Midbrain (tissue), 1 donor: Measurements from ENCODE around the gene NR5A2.

ENCODE experiments used
- DNase-seq: peaks from one replicate; lab custom pipeline; 2025; lab: John Stamatoyannopoulos, UW

The NR5A2 gene

GRCh38 chr1:200035956-200036618 lies 8.6 kb downstream of the NR5A2 start:
- no peak for DNase-seq

- DNase-seq, result no peak
Measured at GRCh38 chr1:200036619-200037270, 9.2 kb downstream of the NR5A2 start.

- DNase-seq, result no peak
Measured at GRCh38 chr1:200037501-200037900, 10.0 kb downstream of the NR5A2 start.

GRCh38 chr1:200037904-200038303 lies 10.4 kb downstream of the NR5A2 start:
- no peak for DNase-seq

GRCh38 chr1:200038325-200038980 lies 10.9 kb downstream of the NR5A2 start:
- no peak for DNase-seq

- no peak for DNase-seq
Measured at GRCh38 chr1:200038981-200039848, 11.7 kb downstream of the NR5A2 start.

GRCh38 chr1:200039849-200040474 lies 12.5 kb downstream of the NR5A2 start:
- DNase-seq, result no peak

GRCh38 chr1:200040481-200041138 lies 13.1 kb downstream of the NR5A2 start:
- DNase-seq, result no peak

- DNase-seq, result no peak
Measured at GRCh38 chr1:200041337-200042118, 14.0 kb downstream of the NR5A2 start.

- DNase-seq, result no peak
Measured at GRCh38 chr1:200042119-200042551, 14.6 kb downstream of the NR5A2 start.

GRCh38 chr1:200042552-200043335 lies 15.2 kb downstream of the NR5A2 start:
- DNase-seq, result no peak

- DNase-seq, result no peak
Measured at GRCh38 chr1:200043336-200043668, 15.8 kb downstream of the NR5A2 start.

- DNase-seq, result no peak
Measured at GRCh38 chr1:200046115-200046514, 18.6 kb downstream of the NR5A2 start.

- no peak for DNase-seq
Measured at GRCh38 chr1:200048244-200048643, 20.7 kb downstream of the NR5A2 start.

- DNase-seq, result no peak
Measured at GRCh38 chr1:200049810-200050209, 22.3 kb downstream of the NR5A2 start.

GRCh38 chr1:200051620-200052019 lies 24.1 kb downstream of the NR5A2 start:
- no peak for DNase-seq

- no peak for DNase-seq
Measured at GRCh38 chr1:200053091-200053490, 25.6 kb downstream of the NR5A2 start.

GRCh38 chr1:200053646-200054045 lies 26.1 kb downstream of the NR5A2 start:
- no peak for DNase-seq

- no peak for DNase-seq
Measured at GRCh38 chr1:200058341-200058740, 30.8 kb downstream of the NR5A2 start.

- no peak for DNase-seq
Measured at GRCh38 chr1:200062143-200062542, 34.6 kb downstream of the NR5A2 start.
